Measurements from ENCODE around the gene GALNTL6. TPM values are rescaled to one million over a fixed set of nuclear protein-coding genes. Genes with fewer than 3 reads are reported as not detected.

Gene GALNTL6
- polyA plus RNA-seq, 1 donor from 2014 or later = 14.9 TPM

- no peak overlapping the region for H2AFZ ChIP-seq (ENCODE audit: low read depth, low read length)
- TF ChIP-seq TAF1 (IDR thresholded peaks at IDR 0.05; ENCODE audit: low read depth) = no peak
- no peak for TF ChIP-seq EP300 (conservative IDR thresholded peaks at IDR 0.05; ENCODE audit: poor library complexity, severe bottlenecking)
- TF ChIP-seq POLR2AphosphoS5 (IDR thresholded peaks at IDR 0.05) = no peak
- no peak for TF ChIP-seq CTCF (IDR thresholded peaks at IDR 0.05; ENCODE audit: poor library complexity, severe bottlenecking)
- TF ChIP-seq MXI1 (conservative IDR thresholded peaks at IDR 0.05; ENCODE audit: poor library complexity, severe bottlenecking) = no peak
- TF ChIP-seq EZH2 (IDR thresholded peaks at IDR 0.05; ENCODE audit: borderline replicate concordance, insufficient read depth, low read length, poor library complexity, severe bottlenecking) = no peak
- TF ChIP-seq SMC3 (conservative IDR thresholded peaks at IDR 0.05; ENCODE audit: poor library complexity) = no peak
- TF ChIP-seq, protein P1, sequence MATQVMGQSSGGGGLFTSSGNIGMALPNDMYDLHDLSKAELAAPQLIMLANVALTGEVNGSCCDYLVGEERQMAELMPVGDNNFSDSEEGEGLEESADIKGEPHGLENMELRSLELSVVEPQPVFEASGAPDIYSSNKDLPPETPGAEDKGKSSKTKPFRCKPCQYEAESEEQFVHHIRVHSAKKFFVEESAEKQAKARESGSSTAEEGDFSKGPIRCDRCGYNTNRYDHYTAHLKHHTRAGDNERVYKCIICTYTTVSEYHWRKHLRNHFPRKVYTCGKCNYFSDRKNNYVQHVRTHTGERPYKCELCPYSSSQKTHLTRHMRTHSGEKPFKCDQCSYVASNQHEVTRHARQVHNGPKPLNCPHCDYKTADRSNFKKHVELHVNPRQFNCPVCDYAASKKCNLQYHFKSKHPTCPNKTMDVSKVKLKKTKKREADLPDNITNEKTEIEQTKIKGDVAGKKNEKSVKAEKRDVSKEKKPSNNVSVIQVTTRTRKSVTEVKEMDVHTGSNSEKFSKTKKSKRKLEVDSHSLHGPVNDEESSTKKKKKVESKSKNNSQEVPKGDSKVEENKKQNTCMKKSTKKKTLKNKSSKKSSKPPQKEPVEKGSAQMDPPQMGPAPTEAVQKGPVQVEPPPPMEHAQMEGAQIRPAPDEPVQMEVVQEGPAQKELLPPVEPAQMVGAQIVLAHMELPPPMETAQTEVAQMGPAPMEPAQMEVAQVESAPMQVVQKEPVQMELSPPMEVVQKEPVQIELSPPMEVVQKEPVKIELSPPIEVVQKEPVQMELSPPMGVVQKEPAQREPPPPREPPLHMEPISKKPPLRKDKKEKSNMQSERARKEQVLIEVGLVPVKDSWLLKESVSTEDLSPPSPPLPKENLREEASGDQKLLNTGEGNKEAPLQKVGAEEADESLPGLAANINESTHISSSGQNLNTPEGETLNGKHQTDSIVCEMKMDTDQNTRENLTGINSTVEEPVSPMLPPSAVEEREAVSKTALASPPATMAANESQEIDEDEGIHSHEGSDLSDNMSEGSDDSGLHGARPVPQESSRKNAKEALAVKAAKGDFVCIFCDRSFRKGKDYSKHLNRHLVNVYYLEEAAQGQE (IDR thresholded peaks at IDR 0.05; ENCODE audit: borderline replicate concordance) = no peak
- H3K36me3 ChIP-seq (ENCODE audit: insufficient read depth, low read length) = no peaks in the 10 kb centered on the region
Measured at GRCh38 chr4:173009129-173009823, 1196.1 kb downstream of the GALNTL6 start.

DNA sequence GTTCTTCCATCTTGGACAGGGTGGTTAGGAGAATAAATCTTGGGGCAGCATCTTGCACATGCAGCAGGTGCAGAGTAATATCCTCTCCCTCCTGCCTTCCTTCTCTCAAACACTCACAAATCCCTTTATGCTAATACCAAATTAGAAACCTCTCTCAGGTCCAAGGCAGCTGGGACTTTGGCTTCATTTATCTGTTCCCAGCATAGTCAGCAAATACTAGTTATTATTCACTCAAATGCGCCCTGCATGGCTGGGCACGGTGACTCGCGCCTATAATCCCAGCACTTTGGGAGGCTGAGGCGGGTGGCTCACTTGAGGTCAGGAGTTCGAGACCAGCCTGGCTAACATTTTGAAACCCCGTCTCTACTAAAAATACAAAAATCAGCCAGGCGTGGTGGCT, 1199.4 kb downstream of the GALNTL6 start:
- Histone ChIP-seq H3K27me3 (ENCODE audit: insufficient read depth, low read depth, low read length) (no peaks in the 10 kb centered on the region), H3F3A (ENCODE audit: insufficient read depth, low read length, poor library complexity, severe bottlenecking) (no peaks in the 10 kb centered on the region), H3K9me2 (ENCODE audit: insufficient read depth, low read length) (no peaks in the 10 kb centered on the region), H3K36me3 (ENCODE audit: insufficient read depth, low read length) (no peaks in the 10 kb centered on the region), H3K4me3 (ENCODE audit: low read length) (no peak overlapping the region), H3K79me2 (replicated peaks; ENCODE audit: insufficient read depth, low read length) (no peaks in the 10 kb centered on the region), H3K4me2 (ENCODE audit: low read length) (no peak overlapping the region), H2AFZ (ENCODE audit: low read depth, low read length) (no peak overlapping the region), H4K20me1 (ENCODE audit: insufficient read depth) (no peaks in the 10 kb centered on the region), H3K9ac (ENCODE audit: low read length) (no peak overlapping the region), H3K27ac (ENCODE audit: low read length) (no peak overlapping the region), H3K9me3 (ENCODE audit: low read length) (no peaks in the 10 kb centered on the region)
- TF ChIP-seq TAF1 (IDR thresholded peaks at IDR 0.05; ENCODE audit: low read depth) (no peak), CTCF (IDR thresholded peaks at IDR 0.05; ENCODE audit: poor library complexity, severe bottlenecking) (no peak), POLR2AphosphoS5 (IDR thresholded peaks at IDR 0.05) (no peak), EZH2 (IDR thresholded peaks at IDR 0.05; ENCODE audit: borderline replicate concordance, insufficient read depth, low read length, poor library complexity, severe bottlenecking) (no peak), EP300 (conservative IDR thresholded peaks at IDR 0.05; ENCODE audit: poor library complexity, severe bottlenecking) (no peak), SMC3 (conservative IDR thresholded peaks at IDR 0.05; ENCODE audit: poor library complexity) (no peak), MXI1 (conservative IDR thresholded peaks at IDR 0.05; ENCODE audit: poor library complexity, severe bottlenecking) (no peak), RAD21 (conservative IDR thresholded peaks at IDR 0.05) (no peak)
- TF ChIP-seq, protein P1 (IDR thresholded peaks at IDR 0.05; ENCODE audit: borderline replicate concordance) = no peak

More at GRCh38 chr4:173009129-173009823, 1196.1 kb downstream of the GALNTL6 start:
- no peaks in the 10 kb centered on the region for H3F3A ChIP-seq (ENCODE audit: insufficient read depth, low read length, poor library complexity, severe bottlenecking)
- no peak overlapping the region for H3K4me3 ChIP-seq (ENCODE audit: low read length)
- no peak overlapping the region for H3K27ac ChIP-seq (ENCODE audit: low read length)
- H3K4me2 ChIP-seq (ENCODE audit: low read length) = no peak overlapping the region
- no peaks in the 10 kb centered on the region for H4K20me1 ChIP-seq (ENCODE audit: insufficient read depth)
- no peaks in the 10 kb centered on the region for H3K79me2 ChIP-seq (replicated peaks; ENCODE audit: insufficient read depth, low read length)
- no peaks in the 10 kb centered on the region for H3K27me3 ChIP-seq (ENCODE audit: insufficient read depth, low read depth, low read length)
- H3K9me3 ChIP-seq (ENCODE audit: low read length) = no peaks in the 10 kb centered on the region
- no peak overlapping the region for H3K9ac ChIP-seq (ENCODE audit: low read length)
- no peaks in the 10 kb centered on the region for H3K9me2 ChIP-seq (ENCODE audit: insufficient read depth, low read length)
